Activated CD4-positive, alpha-beta T cell treated with anti-CD3 and anti-CD28 coated beads for 36 hours (primary cell): ENCODE results near the gene RPE. TPM values are rescaled to one million over a fixed set of nuclear protein-coding genes. Genes with fewer than 3 reads are reported as not detected.

Experiments
- ATAC-seq: fragments of 200-7000 bp; cut with Tn5 transposase; one replicate; pipeline ENCODE4 v1.10.0; 2021; ENCODE audit warnings: mild to moderate bottlenecking, moderate library complexity
- CTCF ChIA-PET: fragments of 350-600 bp; sonication (Branson Sonifier 250); formaldehyde crosslinking; loops from one replicate; lab custom pipeline; 2021; ENCODE audit warnings: antibody characterized with exemption; lab: Charles Lee
- POLR2A ChIA-PET: fragments of 350-600 bp; sonication (Branson Sonifier 250); formaldehyde crosslinking; loops from one replicate; lab custom pipeline; 2021; ENCODE audit warnings: antibody characterized with exemption, inconsistent platforms; lab: Charles Lee
- DNase-seq: peaks from one replicate; pipeline ENCODE4 v3.0.0-alpha.2; 2020
- H3K27ac Mint-ChIP-seq: one replicate; pipeline ENCODE4 v1.8.0; 2021; ENCODE audit warnings: mixed read lengths
- H3K27me3 Mint-ChIP-seq: one replicate; pipeline ENCODE4 v1.8.0; 2021; ENCODE audit warnings: mixed read lengths
- H3K36me3 Mint-ChIP-seq: one replicate; pipeline ENCODE4 v1.8.0; 2021; ENCODE audit warnings: low read depth, mixed read lengths
- H3K4me1 Mint-ChIP-seq: one replicate; pipeline ENCODE4 v1.8.0; 2021; ENCODE audit warnings: mixed read lengths
- H3K4me3 Mint-ChIP-seq: one replicate; pipeline ENCODE4 v1.8.0; 2021; ENCODE audit warnings: mild to moderate bottlenecking, moderate library complexity, mixed read lengths
- H3K9me3 Mint-ChIP-seq: one replicate; pipeline ENCODE4 v1.8.0; 2021; ENCODE audit warnings: low read depth, mixed read lengths
- intact Hi-C, 2 experiments: fragments of 100-400 bp; cut with DNase I in 1 of 2; cut with micrococcal nuclease in 1 of 2; formaldehyde crosslinking; loops; one replicate each; pipeline versions ENCODE4 v1.14.2 to v1.15.1; 2022 to 2024; cut with DNase I, micrococcal nuclease
- total RNA-seq, 2 experiments: library from RNA; stranded (reverse); gene quantifications; one replicate each; pipeline ENCODE4 v1.2.3, GENCODE V29; 2021

Gene RPE
- total RNA-seq, 2 experiments from 2014 or later: 33.2 to 53.8 TPM

GRCh38 chr2:210035679-210036078 lies 33.2 kb downstream of the RPE start:
- Mint-ChIP-seq H3K27ac (no peak overlapping the region), H3K4me3 (no peak overlapping the region), H3K36me3 (peaks cover 3% of the 10 kb centered on the region), H3K9me3 (no peaks in the 10 kb centered on the region), H3K27me3 (no peaks in the 10 kb centered on the region), H3K4me1 (peaks cover 5% of the 10 kb centered on the region)
- ATAC-seq (no peak), DNase-seq (no peak)
- intact Hi-C loops: no loop called here
- CTCF ChIA-PET: no interaction called here
- POLR2A ChIA-PET: no interaction called here

- no peaks in the 10 kb centered on the region for H3K27me3 Mint-ChIP-seq
- no peak overlapping the region for H3K27ac Mint-ChIP-seq
- H3K4me3 Mint-ChIP-seq: no peak overlapping the region
- peaks cover 5% of the 10 kb centered on the region for H3K4me1 Mint-ChIP-seq
- no peak for ATAC-seq
- no peaks in the 10 kb centered on the region for H3K9me3 Mint-ChIP-seq
- intact Hi-C loops: no loop called here
- POLR2A ChIA-PET: no interaction called here
- CTCF ChIA-PET: no interaction called here
- DNase-seq: no peak
- H3K36me3 Mint-ChIP-seq: peaks cover 4% of the 10 kb centered on the region
Measured at GRCh38 chr2:210038078-210038477, 35.6 kb downstream of the RPE start.

GRCh38 chr2:210046851-210047500 lies 44.5 kb downstream of the RPE start:
- H3K4me3 Mint-ChIP-seq: no peak overlapping the region
- POLR2A ChIA-PET: no interaction called here
- H3K27me3 Mint-ChIP-seq: no peaks in the 10 kb centered on the region
- peaks cover 17% of the 10 kb centered on the region for H3K36me3 Mint-ChIP-seq
- no peak overlapping the region for H3K27ac Mint-ChIP-seq
- H3K4me1 Mint-ChIP-seq: no peaks in the 10 kb centered on the region
- CTCF ChIA-PET: no interaction called here
- intact Hi-C loops: no loop called here
- DNase-seq: no peak
- H3K9me3 Mint-ChIP-seq: peaks cover 6% of the 10 kb centered on the region
- no peak for ATAC-seq

- ChIA-PET POLR2A (no interaction called here), CTCF (interaction anchor here (0.6 to 1.2 kb wide), 3 partner anchors 24 to 140 kb away, joined by 3 to 4 read pairs (median 4); no protein-coding TSS in a partner anchor)
- Mint-ChIP-seq H3K4me3 (no peak overlapping the region), H3K27ac (no peak overlapping the region), H3K27me3 (no peaks in the 10 kb centered on the region), H3K9me3 (peaks cover 11% of the 10 kb centered on the region), H3K4me1 (no peaks in the 10 kb centered on the region), H3K36me3 (peaks cover 17% of the 10 kb centered on the region)
- ATAC-seq (no peak), DNase-seq (no peak)
- intact Hi-C loops: no loop called here
Measured at GRCh38 chr2:210049831-210050230, 47.4 kb downstream of the RPE start.

GRCh38 chr2:210050885-210051284 lies 48.4 kb downstream of the RPE start:
- DNase-seq (no peak), ATAC-seq (no peak)
- POLR2A ChIA-PET: interaction anchor here (0.8 kb wide), 1 partner anchor 14 kb away, joined by 4 read pairs; no protein-coding TSS in a partner anchor
- CTCF ChIA-PET: interaction anchor here (1.0 to 1.2 kb wide), 3 partner anchors 16 to 68 kb away, joined by 3 read pairs; no protein-coding TSS in a partner anchor
- H3K36me3 Mint-ChIP-seq: peaks cover 20% of the 10 kb centered on the region
- intact Hi-C loops: no loop called here
- peaks cover 18% of the 10 kb centered on the region for H3K9me3 Mint-ChIP-seq
- no peaks in the 10 kb centered on the region for H3K27me3 Mint-ChIP-seq
- no peak overlapping the region for H3K4me3 Mint-ChIP-seq
- H3K27ac Mint-ChIP-seq: no peak overlapping the region
- H3K4me1 Mint-ChIP-seq: no peaks in the 10 kb centered on the region

- no peak overlapping the region for H3K4me3 Mint-ChIP-seq
- POLR2A ChIA-PET: no interaction called here
- peaks cover 15% of the 10 kb centered on the region for H3K9me3 Mint-ChIP-seq
- no peaks in the 10 kb centered on the region for H3K27me3 Mint-ChIP-seq
- no peak overlapping the region for H3K27ac Mint-ChIP-seq
- CTCF ChIA-PET: no interaction called here
- H3K36me3 Mint-ChIP-seq: peaks cover 16% of the 10 kb centered on the region
- ATAC-seq: no peak
- no peaks in the 10 kb centered on the region for H3K4me1 Mint-ChIP-seq
- intact Hi-C loops: no loop called here
- no peak for DNase-seq
Measured at GRCh38 chr2:210054696-210055095, 52.3 kb downstream of the RPE start.

GRCh38 chr2:210055825-210056224 lies 53.4 kb downstream of the RPE start:
- intact Hi-C loops: no loop called here
- no peak for ATAC-seq
- Mint-ChIP-seq H3K9me3 (peaks cover 15% of the 10 kb centered on the region), H3K27ac (no peak overlapping the region), H3K4me1 (no peaks in the 10 kb centered on the region), H3K4me3 (no peak overlapping the region), H3K36me3 (peaks cover 16% of the 10 kb centered on the region), H3K27me3 (no peaks in the 10 kb centered on the region)
- CTCF ChIA-PET: interaction anchor here (0.6 kb wide), 1 partner anchor 79 kb away, joined by 3 read pairs; no protein-coding TSS in a partner anchor
- POLR2A ChIA-PET: no interaction called here
- no peak for DNase-seq

GRCh38 chr2:210063306-210063705 lies 60.9 kb downstream of the RPE start:
- Mint-ChIP-seq H3K4me1 (no peaks in the 10 kb centered on the region), H3K27ac (no peak overlapping the region), H3K9me3 (peaks cover 1% of the 10 kb centered on the region), H3K36me3 (peaks cover 7% of the 10 kb centered on the region), H3K4me3 (no peak overlapping the region), H3K27me3 (no peaks in the 10 kb centered on the region)
- DNase-seq (no peak), ATAC-seq (no peak)
- intact Hi-C loops: no loop called here
- CTCF ChIA-PET: interaction anchor here (0.6 kb wide), 1 partner anchor 85 kb away, joined by 3 read pairs; no protein-coding TSS in a partner anchor
- POLR2A ChIA-PET: no interaction called here

Other genes starting within 250 kb of the RPE start
- gene UNC80, start 230.8 kb upstream of the RPE start, total RNA-seq: not detected
- gene KANSL1L, start 168.8 kb downstream of the RPE start, total RNA-seq: 1 to 10 TPM; 4.5 to 6.0 TPM
- not detected for gene ACADL, start 222.8 kb downstream of the RPE start, total RNA-seq